Pericardium fibroblast (primary cell): ENCODE results near the gene KLF2. TPM values are rescaled to one million over a fixed set of nuclear protein-coding genes. Genes with fewer than 3 reads are reported as not detected.

Experiments used
- total RNA-seq: library from RNA; depleted of rRNA; stranded (reverse); fragments of >200 nt; gene quantifications from 2 replicates; pipeline ENCODE4 v1.2.3, GENCODE V29; 2015

The KLF2 gene
- 19.6 and 37.2 TPM in 2 replicates for total RNA-seq

GRCh38 chr19:16324384-16325160 is at the start of gene KLF2:
TSS of gene KLF2 (plus strand) at chr19:16324826. CDS start at chr19:16324924, 98 bp downstream.

Other genes with a start within 250 kb of the KLF2 start
- 586 and 1,159 TPM in 2 replicates for gene TPM4, start 248.3 kb upstream of the KLF2 start, total RNA-seq
- gene RAB8A, start 212.9 kb upstream of the KLF2 start, total RNA-seq, result 49.1 and 60.1 TPM in 2 replicates
- not detected in 2 replicates for gene HSH2D, start 181.1 kb upstream of the KLF2 start, total RNA-seq
- not detected in 2 replicates for gene CIB3, start 151.3 kb upstream of the KLF2 start, total RNA-seq
- 93.8 and 99.4 TPM in 2 replicates for gene FAM32A, start 139.4 kb upstream of the KLF2 start, total RNA-seq
- gene AP1M1, start 126.9 kb upstream of the KLF2 start, total RNA-seq, result 91.3 and 119 TPM in 2 replicates
- gene EPS15L1, start 147.1 kb downstream of the KLF2 start, total RNA-seq, result 7.2 and 9.2 TPM in 2 replicates
- gene CALR3, start 171.3 kb downstream of the KLF2 start, total RNA-seq, result not detected in 2 replicates
- 2.0 and 6.1 TPM in 2 replicates for gene C19orf44, start 171.6 kb downstream of the KLF2 start, total RNA-seq
- gene CHERP, start 217.6 kb downstream of the KLF2 start, total RNA-seq, result 5.6 and 5.9 TPM in 2 replicates
- 25.5 and 41.7 TPM in 2 replicates for gene SLC35E1, start 247.6 kb downstream of the KLF2 start, total RNA-seq